ENCODE measurements around the gene RASA1.

Gene RASA1

DNA sequence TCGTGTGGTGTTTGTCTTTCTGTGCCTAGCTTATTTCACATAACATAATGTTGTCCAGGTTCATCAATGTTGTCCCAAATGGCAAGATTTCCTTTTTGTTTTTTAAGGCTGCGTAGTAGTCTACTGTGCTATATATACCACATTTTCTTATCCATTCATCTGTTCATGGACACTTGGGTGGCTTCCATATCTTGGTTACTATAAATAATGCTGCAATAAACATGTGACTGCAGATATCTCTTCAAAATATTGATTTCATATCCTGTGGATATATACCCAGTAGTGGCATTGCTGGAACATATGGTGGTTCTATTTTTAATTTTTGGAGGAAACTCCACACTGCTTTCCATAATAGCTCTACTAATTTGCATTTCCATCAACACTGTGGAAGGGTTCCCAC is 170.5 kb downstream of the RASA1 start:
- H3K4me3 ChIP-seq (ENCODE audit: low read depth, low read length), result no peak overlapping the region
